Heart right ventricle (tissue), 16 donors: ENCODE results near the gene FOLH1. TPM values are rescaled to one million over a fixed set of nuclear protein-coding genes. Genes with fewer than 3 reads are reported as not detected.
A peak's percentile ranks its signal among the peaks of the same experiment; 100 is the strongest.
"Not testable (repeated sequence)": the region's sequence is repeated elsewhere in the genome, so short reads cannot be mapped to it uniquely, and the experiment has no call there.

Experiments used
- ATAC-seq, 8 donors: fragments of 200-7000 bp; cut with Tn5 transposase; one replicate each; pipeline ENCODE4 v1.9.1; 2020; ENCODE audit warnings: mild to moderate bottlenecking in 8 of 8, moderate library complexity in 8 of 8, moderate number of reproducible peaks in 1 of 8
- DNase-seq, 2 donors: peaks; one replicate each; pipeline ENCODE4 v3.0.0-alpha.2; 2020
- H3K27ac ChIP-seq, 10 donors: fragments of 200-600 bp; sonication (generic) in 2 of 10; one replicate each; pipeline versions ENCODE4 v1.5.0 to v1.8.0; 2020 to 2022; ENCODE audit warnings: mild to moderate bottlenecking in 3 of 10
- H3K27me3 ChIP-seq, 7 donors: fragments of 200-600 bp; one replicate each; pipeline ENCODE4 v1.8.0; 2021 to 2022; ENCODE audit warnings: mild to moderate bottlenecking in 2 of 7
- H3K36me3 ChIP-seq, 9 donors: fragments of 200-600 bp; sonication (generic) in 1 of 9; one replicate each; pipeline versions ENCODE4 v1.5.0 to v1.8.0; 2020 to 2022; ENCODE audit warnings: mild to moderate bottlenecking in 2 of 9
- H3K4me1 ChIP-seq, 9 donors: fragments of 200-600 bp; sonication (generic) in 1 of 9; one replicate each; pipeline versions ENCODE4 v1.5.0 to v1.8.0; 2020 to 2022; ENCODE audit warnings: mild to moderate bottlenecking in 4 of 9
- H3K4me3 ChIP-seq, 10 donors: fragments of 200-600 bp; sonication (generic) in 2 of 10; one replicate each; pipeline versions ENCODE4 v1.5.0 to v1.8.0; 2020 to 2022; ENCODE audit warnings: mild to moderate bottlenecking in 7 of 10, moderate library complexity in 2 of 10
- H3K9me3 ChIP-seq, 11 donors: fragments of 200-600 bp in 10 of 11; sonication (generic) in 2 of 11; one replicate each; pipeline versions ENCODE4 v1.5.0 to v1.8.0; 2013 to 2022; ENCODE audit warnings: mild to moderate bottlenecking in 2 of 11, control low read depth in 1 of 11, moderate library complexity in 1 of 11
- CTCF ChIP-seq, 9 donors: fragments of 200-600 bp; sonication (generic) in 2 of 9; IDR thresholded peaks; one replicate each; pipeline versions ENCODE4 v1.5.0 to v1.8.0; 2021 to 2022; ENCODE audit warnings: antibody characterized with exemption in 9 of 9, mild to moderate bottlenecking in 5 of 9, moderate library complexity in 1 of 9
- WGBS, 2 donors: extraction: QIAGEN DNeasy Blood & Tissue Kit; methylation state at CpG; one replicate each; pipeline ENCODE4 v1.1.7; 2013; ENCODE audit warnings: inconsistent platforms in 1 of 2; 5-methylcytosine and 5-hydroxymethylcytosine counted together
- intact Hi-C, 10 donors: fragments of 100-400 bp; cut with DNase I; formaldehyde crosslinking; loops; one replicate each; pipeline versions ENCODE4 v1.11.1 to v1.14.2; 2022
- polyA plus RNA-seq, 2 donors: library from polyadenylated mRNA; stranded (reverse); fragments of 200-250 nt; gene quantifications; one replicate each; pipeline ENCODE4 v1.2.3, GENCODE V29; 2013
- total RNA-seq, 10 donors: library from RNA; stranded (reverse); fragmentation: NEBNext Ultra II Directional in 3 of 10; extraction: Animal tissue kit (Norgen Biotek cat#: 25700) in 3 of 10; gene quantifications; one replicate each; pipeline versions ENCODE4 v1.2.1 to v1.2.4, GENCODE V29; 2021 to 2023
- donor health status: Arrhythmogenic right ventricular cardiomyopathy.
- donor health status: ischemic (EF 13 %, LVEDD 7.1; RV severe dilation, severe dysfunction).
- donor health status: healthy with polysubstance abuse.
- donor health status: DM: no; HTN: yes; CAD: no.
- donor health status: DM: no; HTN: no; CAD: no.
- donor health status: ischemic (EF 25% LVEDD 6.9; RV normal size, moderate dysfunction).
- donor health status: ischemic (EF 25% LVEDD 5.7; RV mildly dilated, moderate dysfunction).
- donor health status: healthy.
- donor health status: DM: yes; HTN: yes; CAD: no.
- donor health status: Ischemic cardiomyopathy.
- donor health status: ischemic (EF 35%, LVEDD 5.7; RV mildly dilated, moderate dysfunction).
- donor health status: nonischemic (EF 11% LVEDD 7.7; RV severe dilation, severe dysfunction).
- donor health status: DM: yes; HTN: yes; CAD: no.
- donor health status: PGD.
- donor health status: ischemic (EF 29% LVEDD 5.4; RV normal size, mild dysfunction).
- donor health status: nonischemic (EF 23%, LVEDD 6.1; RV moderate dilation, normal function).

FOLH1 gene
- total and polyA plus RNA-seq, 12 donors, result 0.03 to 0.61 (median 0.40) TPM; not detected in 4

- not testable (repeated sequence) for H3K9me3 ChIP-seq, H3K4me1 ChIP-seq, H3K4me3 ChIP-seq, H3K27me3 ChIP-seq, H3K27ac ChIP-seq, DNase-seq, H3K36me3 ChIP-seq, ATAC-seq
- 35 to 49% methylated on average over 3 of the region's 3 CpGs for WGBS, 2 donors
- peak in 4 of 9 donors; percentile 6 to 20 (median 16) for TF ChIP-seq CTCF (IDR thresholded peaks at IDR 0.05)
- intact Hi-C loops, result loop anchor here in 2 of 10 donors (2.0 to 10.0 kb wide), 4 partner anchors 141 to 295 kb away; no protein-coding TSS in a partner anchor
Measured at GRCh38 chr11:49231725-49232124, 23.3 kb upstream of the FOLH1 start.

GRCh38 chr11:49230534-49230933 lies 22.1 kb upstream of the FOLH1 start:
- not testable (repeated sequence) for H3K36me3 ChIP-seq, H3K9me3 ChIP-seq, H3K4me1 ChIP-seq, H3K27me3 ChIP-seq, H3K4me3 ChIP-seq, H3K27ac ChIP-seq
- 68 to 83% methylated on average over 1 of the region's 1 CpG for WGBS, 2 donors
- intact Hi-C loops, result loop anchor here in 2 of 10 donors (2.0 to 10.0 kb wide), 4 partner anchors 142 to 296 kb away; no protein-coding TSS in a partner anchor
- DNase-seq, result peak in 1 of 2 donors; percentile 5
- ATAC-seq, result peak in 2 of 8 donors; percentile 17 to 48

GRCh38 chr11:49230001-49230400 lies 21.6 kb upstream of the FOLH1 start:
- H3K4me1 ChIP-seq, DNase-seq, H3K4me3 ChIP-seq, H3K9me3 ChIP-seq, H3K27me3 ChIP-seq, H3K27ac ChIP-seq, H3K36me3 ChIP-seq, ATAC-seq: not testable (repeated sequence)
- intact Hi-C loops, result loop anchor here in 2 of 10 donors (2.0 to 10.0 kb wide), 4 partner anchors 142 to 297 kb away; no protein-coding TSS in a partner anchor
- 67 to 70% methylated on average over 3 of the region's 3 CpGs for WGBS, 2 donors

GRCh38 chr11:49229136-49229535 lies 20.7 kb upstream of the FOLH1 start:
- H3K36me3 ChIP-seq, H3K27me3 ChIP-seq, H3K9me3 ChIP-seq, H3K4me3 ChIP-seq, H3K4me1 ChIP-seq, DNase-seq, H3K27ac ChIP-seq: not testable (repeated sequence)
- peak in 8 of 9 donors; percentile 27 to 63 (median 50) for TF ChIP-seq CTCF (IDR thresholded peaks at IDR 0.05)
- ATAC-seq, result peak in 3 of 8 donors; percentile 39 to 57 (median 52)
- intact Hi-C loops, result loop anchor here in 4 of 10 donors (5.0 to 10.0 kb wide), 3 partner anchors 296 to 306 kb away; no protein-coding TSS in a partner anchor
- WGBS, 2 donors, result 54% methylated on average over 2 of the region's 2 CpGs

- H3K9me3 ChIP-seq, H3K4me1 ChIP-seq, H3K27ac ChIP-seq, ATAC-seq, H3K27me3 ChIP-seq, DNase-seq, H3K36me3 ChIP-seq, H3K4me3 ChIP-seq: not testable (repeated sequence)
- intact Hi-C loops, result loop anchor here in 4 of 10 donors (5.0 to 10.0 kb wide), 3 partner anchors 299 to 309 kb away; no protein-coding TSS in a partner anchor
- 68 to 77% methylated on average over 8 of the region's 8 CpGs for WGBS, 2 donors
Measured at GRCh38 chr11:49225255-49225785, 16.9 kb upstream of the FOLH1 start.

- ATAC-seq (no peak), DNase-seq (no peak)
- Histone ChIP-seq H3K36me3 (no peaks in the 10 kb centered on the region), H3K27ac (no peak overlapping the region), H3K27me3 (no peaks in the 10 kb centered on the region), H3K4me3 (no peak overlapping the region), H3K4me1 (no peaks in the 10 kb centered on the region), H3K9me3 (no peaks in the 10 kb centered on the region)
- no peak for TF ChIP-seq CTCF (IDR thresholded peaks at IDR 0.05)
- WGBS, 2 donors, result 80 to 91% methylated on average over 5 of the region's 5 CpGs
- intact Hi-C loops, result loop anchor here in 3 of 10 donors (10.0 kb wide), 2 partner anchors 304 to 314 kb away; no protein-coding TSS in a partner anchor
Measured at GRCh38 chr11:49221112-49221511, 12.7 kb upstream of the FOLH1 start.
